ENCODE data around the gene NDRG3. TPM values are rescaled to one million over a fixed set of nuclear protein-coding genes. Genes with fewer than 3 reads are reported as not detected.

NDRG3 gene
- total and polyA plus RNA-seq, 12 donors, result 29.0 to 91.4 (median 53.0) TPM

DNA sequence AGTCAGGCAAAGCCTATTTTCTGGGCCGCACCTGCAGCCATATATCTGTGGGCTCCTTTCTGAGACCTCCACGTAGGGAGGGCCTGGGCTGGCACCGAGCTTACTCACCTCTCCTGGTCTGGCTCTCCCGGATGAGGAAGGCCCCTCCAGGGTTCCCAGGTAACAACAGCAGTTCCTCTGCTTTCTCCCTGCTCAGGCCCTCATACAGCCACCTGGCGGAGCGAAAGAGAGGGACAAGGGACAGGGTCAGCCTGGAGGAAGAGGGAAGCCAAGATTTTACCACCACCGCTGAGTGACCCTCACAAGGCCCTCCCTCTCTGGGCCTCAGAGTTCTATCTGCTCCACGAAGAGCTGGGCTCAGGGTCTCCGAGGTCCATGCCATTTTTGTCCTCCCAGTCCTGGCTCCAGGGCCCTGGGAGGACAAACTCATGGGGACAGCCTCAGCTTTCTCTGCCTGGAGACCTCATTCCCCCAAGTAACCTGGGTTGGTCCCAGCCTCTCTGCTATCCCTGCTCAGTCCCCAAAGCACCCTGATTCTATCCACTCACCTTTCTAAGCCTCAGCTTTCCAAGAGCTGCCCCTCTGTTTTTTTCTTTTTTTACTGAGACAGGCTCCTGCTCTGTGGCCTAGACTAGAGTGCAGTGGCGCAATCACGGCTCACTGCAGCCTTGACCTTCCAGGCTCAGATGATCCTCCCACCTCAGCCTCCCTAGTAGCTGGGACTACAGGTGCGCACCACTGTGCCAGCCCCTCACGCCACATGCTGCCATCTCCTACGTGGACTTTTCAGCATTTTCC, 113.2 kb downstream of the NDRG3 start:
- intact Hi-C loops (cut with DNase I), result no loop called here
- Histone ChIP-seq H3K4me1 (replicated peaks in 1 of 2) (no peaks in the 10 kb centered on the region), H3K36me3 (replicated peaks in 1 of 2) (no peaks in the 10 kb centered on the region), H3K4me3 (no peak overlapping the region), H3K9me3 (replicated peaks in 1 of 3) (no peaks in the 10 kb centered on the region), H3K27ac (no peak overlapping the region), H3K27me3 (no peaks in the 10 kb centered on the region)
- 84 to 89% (median 87%) methylated on average over 11 to 14 of the region's 14 CpGs for WGBS, 4 donors
- no peak for DNase-seq
- TF ChIP-seq, protein P1, sequence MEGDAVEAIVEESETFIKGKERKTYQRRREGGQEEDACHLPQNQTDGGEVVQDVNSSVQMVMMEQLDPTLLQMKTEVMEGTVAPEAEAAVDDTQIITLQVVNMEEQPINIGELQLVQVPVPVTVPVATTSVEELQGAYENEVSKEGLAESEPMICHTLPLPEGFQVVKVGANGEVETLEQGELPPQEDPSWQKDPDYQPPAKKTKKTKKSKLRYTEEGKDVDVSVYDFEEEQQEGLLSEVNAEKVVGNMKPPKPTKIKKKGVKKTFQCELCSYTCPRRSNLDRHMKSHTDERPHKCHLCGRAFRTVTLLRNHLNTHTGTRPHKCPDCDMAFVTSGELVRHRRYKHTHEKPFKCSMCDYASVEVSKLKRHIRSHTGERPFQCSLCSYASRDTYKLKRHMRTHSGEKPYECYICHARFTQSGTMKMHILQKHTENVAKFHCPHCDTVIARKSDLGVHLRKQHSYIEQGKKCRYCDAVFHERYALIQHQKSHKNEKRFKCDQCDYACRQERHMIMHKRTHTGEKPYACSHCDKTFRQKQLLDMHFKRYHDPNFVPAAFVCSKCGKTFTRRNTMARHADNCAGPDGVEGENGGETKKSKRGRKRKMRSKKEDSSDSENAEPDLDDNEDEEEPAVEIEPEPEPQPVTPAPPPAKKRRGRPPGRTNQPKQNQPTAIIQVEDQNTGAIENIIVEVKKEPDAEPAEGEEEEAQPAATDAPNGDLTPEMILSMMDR (IDR thresholded peaks at IDR 0.05), result no peak
- TF ChIP-seq POLR2A (IDR thresholded peaks at IDR 0.05), result no peak

DNA sequence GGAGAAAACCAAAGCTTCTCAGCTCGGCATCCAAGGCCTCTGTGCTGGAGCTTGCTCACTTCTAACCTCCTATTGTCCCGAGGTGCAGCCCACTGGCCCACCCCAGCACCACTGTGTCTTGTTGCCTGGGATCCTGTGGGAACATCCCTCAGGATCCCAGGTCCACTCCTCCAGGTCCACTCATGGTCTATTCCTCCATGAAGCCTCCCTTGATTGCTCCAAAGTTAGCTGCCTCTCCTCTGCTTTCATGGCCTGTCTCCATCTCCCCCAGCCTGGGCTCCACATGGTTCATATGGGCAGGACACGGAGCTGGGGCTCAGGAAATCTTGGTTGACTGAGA, 113.8 kb downstream of the NDRG3 start:
- DNase-seq, result no peak
- TF ChIP-seq, protein P1 (IDR thresholded peaks at IDR 0.05), result no peak
- no peak for TF ChIP-seq POLR2A (IDR thresholded peaks at IDR 0.05)
- Histone ChIP-seq H3K9me3 (replicated peaks in 1 of 3) (no peaks in the 10 kb centered on the region), H3K4me3 (no peak overlapping the region), H3K27ac (no peak overlapping the region), H3K27me3 (no peaks in the 10 kb centered on the region), H3K4me1 (replicated peaks in 1 of 2) (no peaks in the 10 kb centered on the region), H3K36me3 (replicated peaks in 1 of 2) (no peaks in the 10 kb centered on the region)
- 75 to 93% (median 85%) methylated on average over 2 to 3 of the region's 3 CpGs for WGBS, 4 donors
- intact Hi-C loops (cut with DNase I), result no loop called here

DNA sequence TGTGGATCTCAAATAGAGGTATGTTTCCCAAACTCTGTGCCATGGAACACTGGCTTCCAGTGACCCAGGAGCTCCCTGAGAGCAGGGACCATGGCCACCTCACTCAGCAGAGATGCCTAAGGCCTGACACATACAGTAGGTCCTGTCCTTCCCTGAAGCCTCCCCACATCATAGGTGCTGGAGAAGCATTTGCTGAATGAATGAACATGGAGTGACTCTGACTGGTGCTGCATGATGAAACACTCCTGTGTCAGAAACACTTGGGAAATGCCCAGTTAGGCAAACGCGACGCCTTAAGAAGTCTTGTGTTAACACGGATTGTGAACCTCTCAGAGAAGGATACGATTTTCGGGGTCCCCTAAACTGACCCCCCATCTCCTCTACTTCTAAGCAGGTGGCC, 114.2 kb downstream of the NDRG3 start:
- Histone ChIP-seq H3K9me3 (replicated peaks in 1 of 3) (no peaks in the 10 kb centered on the region), H3K27ac (no peak overlapping the region), H3K27me3 (no peaks in the 10 kb centered on the region), H3K4me1 (replicated peaks in 1 of 2) (no peaks in the 10 kb centered on the region), H3K36me3 (replicated peaks in 1 of 2) (no peaks in the 10 kb centered on the region), H3K4me3 (no peak overlapping the region)
- intact Hi-C loops (cut with DNase I), result no loop called here
- TF ChIP-seq, protein P1 (IDR thresholded peaks at IDR 0.05), result no peak
- TF ChIP-seq POLR2A (IDR thresholded peaks at IDR 0.05), result no peak
- no peak for DNase-seq
- 84 to 91% (median 89%) methylated on average over 6 of the region's 6 CpGs for WGBS, 4 donors

DNA sequence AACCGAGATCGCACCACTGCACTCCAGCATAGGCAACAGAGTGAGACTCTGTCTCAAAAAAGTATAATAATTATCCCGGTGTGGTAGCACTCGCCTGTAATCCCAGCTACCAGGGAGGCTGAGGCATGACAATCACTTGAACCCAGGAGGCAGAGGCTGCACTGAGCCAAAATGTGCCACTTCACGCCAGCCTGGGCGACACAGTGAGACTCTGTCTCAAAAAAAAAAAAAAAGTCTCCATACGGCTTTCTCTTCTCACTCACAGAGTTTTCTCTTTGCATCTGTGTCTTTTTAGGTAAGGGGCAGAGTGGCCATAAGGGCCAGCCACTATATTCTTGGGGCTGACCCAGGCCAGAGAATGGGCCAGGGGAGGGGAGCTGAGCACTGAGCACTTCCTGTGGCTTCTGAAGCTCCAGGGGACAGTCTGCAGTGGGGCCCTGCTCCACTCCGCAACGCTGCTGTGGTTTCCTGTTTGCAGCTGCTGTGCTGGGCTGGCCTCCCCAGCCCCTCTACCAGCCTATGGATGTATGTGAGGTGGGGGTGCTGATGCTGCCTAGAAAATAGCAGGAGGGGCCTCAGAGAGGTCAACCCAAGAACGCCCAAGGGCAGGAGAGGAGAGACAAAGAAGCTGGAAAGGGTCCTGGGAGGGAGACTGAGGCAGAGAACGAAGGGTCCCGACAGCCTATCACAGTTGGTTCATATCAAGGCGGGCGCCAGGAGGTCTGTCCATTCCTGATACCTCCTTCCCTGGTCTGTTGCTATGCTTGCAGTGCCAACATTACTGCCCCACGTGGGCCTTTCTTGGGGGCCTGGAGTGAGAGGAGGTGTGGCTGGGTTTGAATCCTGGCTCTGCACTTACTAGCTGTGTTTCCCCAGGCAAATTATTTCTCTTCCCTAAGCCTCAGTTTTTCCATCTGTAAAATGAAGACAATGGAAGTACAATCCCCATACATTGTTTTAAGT, 115.9 kb downstream of the NDRG3 start:
- Histone ChIP-seq H3K4me3 (no peak overlapping the region), H3K4me1 (replicated peaks in 1 of 2) (no peaks in the 10 kb centered on the region), H3K36me3 (replicated peaks in 1 of 2) (no peaks in the 10 kb centered on the region), H3K27ac (no peak overlapping the region), H3K27me3 (no peaks in the 10 kb centered on the region), H3K9me3 (replicated peaks in 1 of 3) (no peaks in the 10 kb centered on the region)
- no peak for TF ChIP-seq POLR2A (IDR thresholded peaks at IDR 0.05)
- TF ChIP-seq, protein P1 (IDR thresholded peaks at IDR 0.05), result no peak
- 76 to 84% (median 78%) methylated on average over 14 to 15 of the region's 15 CpGs for WGBS, 4 donors
- intact Hi-C loops (cut with DNase I), result no loop called here
- DNase-seq, result no peak
